HepG2 (cell line): Measurements from ENCODE around the gene DNAJC11. TPM values are rescaled to one million over a fixed set of nuclear protein-coding genes. Genes with fewer than 3 reads are reported as not detected.
A peak's percentile ranks its signal among the peaks of the same experiment; 100 is the strongest.

Experiments
- ARNT2 ChIP-seq: sonication (generic); formaldehyde crosslinking; IDR thresholded peaks from 2 replicates; pipeline ENCODE4 v1.8.0; 2022; ENCODE audit warnings: mild to moderate bottlenecking, low read depth, missing genetic modification reagents, moderate library complexity
- CEBPB ChIP-seq: IDR thresholded peaks from 2 replicates; pipeline ENCODE4 v1.6.1; 2011; ENCODE audit warnings: low read depth, low read length, improper control_type of control experiment, borderline replicate concordance
- EZH2 ChIP-seq: conservative IDR thresholded peaks from 2 replicates; pipeline ENCODE4 v1.6.1; 2012; ENCODE audit warnings: mild to moderate bottlenecking, low read depth, low read length, moderate library complexity
- LBX2 ChIP-seq: sonication (generic); formaldehyde crosslinking; IDR thresholded peaks from 2 replicates; pipeline ENCODE4 v1.5.0; 2020; ENCODE audit warnings: missing genetic modification reagents, mild to moderate bottlenecking, borderline replicate concordance
- NCOA1 ChIP-seq: sonication (generic); formaldehyde crosslinking; IDR thresholded peaks from 2 replicates; pipeline ENCODE4 v1.9.0; 2021; ENCODE audit warnings: missing genetic modification reagents
- NFIC ChIP-seq: IDR thresholded peaks from 2 replicates; pipeline ENCODE4 v1.6.1; 2012; ENCODE audit warnings: mild to moderate bottlenecking, low read length, inconsistent platforms
- PATZ1 ChIP-seq: sonication (generic); formaldehyde crosslinking; IDR thresholded peaks from 2 replicates; pipeline ENCODE4 v1.4.0; 2020; ENCODE audit warnings: missing genetic modification reagents
- STAG1 ChIP-seq: sonication (generic); formaldehyde crosslinking; IDR thresholded peaks from 2 replicates; pipeline ENCODE4 v1.4.0; 2020; ENCODE audit warnings: missing genetic modification reagents
- UBTF ChIP-seq: sonication (generic); formaldehyde crosslinking; IDR thresholded peaks from 2 replicates; pipeline ENCODE4 v1.4.0; 2020; ENCODE audit warnings: mild to moderate bottlenecking, missing genetic modification reagents
- ZFP62 ChIP-seq: sonication (generic); formaldehyde crosslinking; IDR thresholded peaks from 2 replicates; pipeline ENCODE4 v1.4.0; 2020; ENCODE audit warnings: missing genetic modification reagents
- ZNF30 ChIP-seq: sonication (generic); formaldehyde crosslinking; IDR thresholded peaks from 2 replicates; pipeline ENCODE4 v1.5.0; 2020; ENCODE audit warnings: mild to moderate bottlenecking, missing genetic modification reagents
- ZNF382 ChIP-seq: sonication (generic); formaldehyde crosslinking; IDR thresholded peaks from 2 replicates; pipeline ENCODE4 v1.5.0; 2020; ENCODE audit warnings: missing genetic modification reagents, mild to moderate bottlenecking, borderline replicate concordance
- ZNF44 ChIP-seq: sonication (generic); formaldehyde crosslinking; IDR thresholded peaks from 2 replicates; pipeline ENCODE4 v1.5.1; 2020; ENCODE audit warnings: mild to moderate bottlenecking, missing genetic modification reagents
- ZNF557 ChIP-seq: sonication (generic); formaldehyde crosslinking; IDR thresholded peaks from 2 replicates; pipeline ENCODE4 v1.4.0; 2020; ENCODE audit warnings: missing genetic modification reagents
- ZNF747 ChIP-seq: sonication (generic); formaldehyde crosslinking; IDR thresholded peaks from 2 replicates; pipeline ENCODE4 v1.8.1; 2023; ENCODE audit warnings: missing genetic modification reagents, mild to moderate bottlenecking, borderline replicate concordance
- polyA plus RNA-seq, 8 experiments: library from polyadenylated mRNA; depleted of rRNA in 3 of 8; stranded (reverse) in 7 of 8; unstranded in 1 of 8; fragments of >200 nt; fragmentation: Illumina TruSeq in 4 of 8; extraction: Trizol in 4 of 8; gene quantifications; 2 replicates each; pipeline versions ENCODE4 v1.2.1 to v1.2.3, GENCODE V29; 2011 to 2016; ENCODE audit warnings: low read depth in 4 of 8, missing spikeins in 1 of 8, mixed read lengths in 1 of 8; ENCODE audit not compliant: insufficient read depth in 1 of 8
- total RNA-seq, 5 experiments: library from RNA; depleted of rRNA; stranded (reverse); fragments of >200 nt; fragmentation: Illumina TruSeq; extraction: Trizol; gene quantifications; 2 replicates each; pipeline ENCODE4 v1.2.3, GENCODE V29; 2016; ENCODE audit warnings: low read depth in 1 of 5
- TF ChIP-seq, protein P1 (sequence below): IDR thresholded peaks from 2 replicates; pipeline ENCODE4 v1.6.1; 2016; ENCODE audit warnings: control low read depth
- TF ChIP-seq, protein P2 (sequence below): sonication (generic); formaldehyde crosslinking; IDR thresholded peaks from 2 replicates; pipeline ENCODE4 v1.4.0; 2020; ENCODE audit warnings: missing genetic modification reagents, mild to moderate bottlenecking, borderline replicate concordance
- TF ChIP-seq, protein P3 (sequence below): sonication (generic); formaldehyde crosslinking; conservative IDR thresholded peaks from 2 replicates; pipeline ENCODE4 v1.4.0; 2020; ENCODE audit warnings: missing genetic modification reagents

Gene DNAJC11
- total and polyA plus RNA-seq, 2 of the 13 experiments (the other 11 are each of a cell fraction or from before 2014, with no cell fraction given), result 25.1 to 47.6 TPM

GRCh38 chr1:6701437-6702153, at the start of gene DNAJC11 (continued):
- TF ChIP-seq NCOA1 (CRISPR knock-in tag) (peak; percentile 88; the same call in 1 of the 2 replicates), UBTF (CRISPR knock-in tag) (peak; percentile 62; the same call in 1 of the 2 replicates), NFIC (no peak), ZNF557 (CRISPR knock-in tag) (0 out of 2 replicates have a peak, but pooled peaks have one; percentile 88), ARNT2 (peak; percentile 94), PATZ1 (CRISPR knock-in tag) (peak; percentile 52), STAG1 (CRISPR knock-in tag) (peak; percentile 37), ZNF30 (CRISPR knock-in tag) (peak; percentile 99), ZNF44 (no peak; the same call in 1 of the 2 replicates), ZNF382 (no peak), CEBPB (no peak), ZNF747 (CRISPR knock-in tag) (0 out of 2 replicates have a peak, but pooled peaks have one; percentile 52), EZH2 (no peak), ZFP62 (CRISPR knock-in tag) (no peak), LBX2 (CRISPR knock-in tag) (peak; percentile 98; the same call in 1 of the 2 replicates)
- TF ChIP-seq, protein P1, sequence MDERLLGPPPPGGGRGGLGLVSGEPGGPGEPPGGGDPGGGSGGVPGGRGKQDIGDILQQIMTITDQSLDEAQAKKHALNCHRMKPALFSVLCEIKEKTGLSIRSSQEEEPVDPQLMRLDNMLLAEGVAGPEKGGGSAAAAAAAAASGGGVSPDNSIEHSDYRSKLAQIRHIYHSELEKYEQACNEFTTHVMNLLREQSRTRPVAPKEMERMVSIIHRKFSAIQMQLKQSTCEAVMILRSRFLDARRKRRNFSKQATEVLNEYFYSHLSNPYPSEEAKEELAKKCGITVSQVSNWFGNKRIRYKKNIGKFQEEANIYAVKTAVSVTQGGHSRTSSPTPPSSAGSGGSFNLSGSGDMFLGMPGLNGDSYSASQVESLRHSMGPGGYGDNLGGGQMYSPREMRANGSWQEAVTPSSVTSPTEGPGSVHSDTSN (CRISPR knock-in tag), result no peak
- TF ChIP-seq, protein P2, sequence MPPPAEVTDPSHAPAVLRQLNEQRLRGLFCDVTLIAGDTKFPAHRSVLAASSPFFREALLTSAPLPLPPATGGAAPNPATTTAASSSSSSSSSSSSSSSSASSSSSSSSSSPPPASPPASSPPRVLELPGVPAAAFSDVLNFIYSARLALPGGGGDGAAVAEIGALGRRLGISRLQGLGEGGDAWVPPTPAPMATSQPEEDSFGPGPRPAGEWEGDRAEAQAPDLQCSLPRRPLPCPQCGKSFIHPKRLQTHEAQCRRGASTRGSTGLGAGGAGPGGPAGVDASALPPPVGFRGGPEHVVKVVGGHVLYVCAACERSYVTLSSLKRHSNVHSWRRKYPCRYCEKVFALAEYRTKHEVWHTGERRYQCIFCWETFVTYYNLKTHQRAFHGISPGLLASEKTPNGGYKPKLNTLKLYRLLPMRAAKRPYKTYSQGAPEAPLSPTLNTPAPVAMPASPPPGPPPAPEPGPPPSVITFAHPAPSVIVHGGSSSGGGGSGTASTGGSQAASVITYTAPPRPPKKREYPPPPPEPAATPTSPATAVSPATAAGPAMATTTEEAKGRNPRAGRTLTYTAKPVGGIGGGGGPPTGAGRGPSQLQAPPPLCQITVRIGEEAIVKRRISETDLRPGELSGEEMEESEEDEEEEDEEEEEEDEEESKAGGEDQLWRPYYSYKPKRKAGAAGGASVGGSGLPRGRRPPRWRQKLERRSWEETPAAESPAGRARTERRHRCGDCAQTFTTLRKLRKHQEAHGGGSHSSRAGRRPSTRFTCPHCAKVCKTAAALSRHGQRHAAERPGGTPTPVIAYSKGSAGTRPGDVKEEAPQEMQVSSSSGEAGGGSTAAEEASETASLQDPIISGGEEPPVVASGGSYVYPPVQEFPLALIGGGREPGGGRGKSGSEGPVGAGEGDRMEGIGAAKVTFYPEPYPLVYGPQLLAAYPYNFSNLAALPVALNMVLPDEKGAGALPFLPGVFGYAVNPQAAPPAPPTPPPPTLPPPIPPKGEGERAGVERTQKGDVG (CRISPR knock-in tag), result peak; percentile 51; the same call in 1 of the 2 replicates
- TF ChIP-seq, protein P3, sequence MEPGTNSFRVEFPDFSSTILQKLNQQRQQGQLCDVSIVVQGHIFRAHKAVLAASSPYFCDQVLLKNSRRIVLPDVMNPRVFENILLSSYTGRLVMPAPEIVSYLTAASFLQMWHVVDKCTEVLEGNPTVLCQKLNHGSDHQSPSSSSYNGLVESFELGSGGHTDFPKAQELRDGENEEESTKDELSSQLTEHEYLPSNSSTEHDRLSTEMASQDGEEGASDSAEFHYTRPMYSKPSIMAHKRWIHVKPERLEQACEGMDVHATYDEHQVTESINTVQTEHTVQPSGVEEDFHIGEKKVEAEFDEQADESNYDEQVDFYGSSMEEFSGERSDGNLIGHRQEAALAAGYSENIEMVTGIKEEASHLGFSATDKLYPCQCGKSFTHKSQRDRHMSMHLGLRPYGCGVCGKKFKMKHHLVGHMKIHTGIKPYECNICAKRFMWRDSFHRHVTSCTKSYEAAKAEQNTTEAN (CRISPR knock-in tag), result peak; percentile 93
